Measurements from ENCODE around the gene DDR2.
"Not testable (repeated sequence)": the region's sequence is repeated elsewhere in the genome, so short reads cannot be mapped to it uniquely, and the experiment has no call there.

DDR2 gene

GRCh38 chr1:162717548-162718184 is 85.4 kb downstream of the DDR2 start:
- no peak for DNase-seq

GRCh38 chr1:162719678-162720077 is 87.4 kb downstream of the DDR2 start:
- no peak for DNase-seq

- DNase-seq, result no peak
Observed at GRCh38 chr1:162720996-162721395, 88.7 kb downstream of the DDR2 start.

- DNase-seq, result no peak
Observed at GRCh38 chr1:162721471-162721870, 89.2 kb downstream of the DDR2 start.

GRCh38 chr1:162722036-162722435 is 89.8 kb downstream of the DDR2 start:
- no peak for DNase-seq

- peak in 1 of 56 donors; percentile 2 for DNase-seq
Observed at GRCh38 chr1:162724583-162725120, 92.4 kb downstream of the DDR2 start.

- no peak for DNase-seq
Observed at GRCh38 chr1:162725301-162725837, 93.1 kb downstream of the DDR2 start.

GRCh38 chr1:162726555-162726954 is 94.3 kb downstream of the DDR2 start:
- no peak for DNase-seq

GRCh38 chr1:162727493-162727892 is 95.2 kb downstream of the DDR2 start:
- DNase-seq, result not testable (repeated sequence)

GRCh38 chr1:162728573-162728972 is 96.3 kb downstream of the DDR2 start:
- DNase-seq, result no peak

GRCh38 chr1:162729195-162729774 is 97.0 kb downstream of the DDR2 start:
- DNase-seq, result not testable (repeated sequence)

GRCh38 chr1:162732094-162732493 is 99.8 kb downstream of the DDR2 start:
- DNase-seq, result no peak

- DNase-seq, result peak in 6 of 56 donors; percentile 6 to 21 (median 10)
Observed at GRCh38 chr1:162732566-162733335, 100.5 kb downstream of the DDR2 start.

GRCh38 chr1:162733336-162733590 is 101.0 kb downstream of the DDR2 start:
- DNase-seq, result no peak

GRCh38 chr1:162734047-162734446 is 101.8 kb downstream of the DDR2 start:
- no peak for DNase-seq

- no peak for DNase-seq
Observed at GRCh38 chr1:162736184-162736583, 103.9 kb downstream of the DDR2 start.

- DNase-seq, result no peak
Observed at GRCh38 chr1:162736633-162737067, 104.4 kb downstream of the DDR2 start.

GRCh38 chr1:162740755-162741154 is 108.5 kb downstream of the DDR2 start:
- no peak for DNase-seq

- no peak for DNase-seq
Observed at GRCh38 chr1:162741574-162741973, 109.3 kb downstream of the DDR2 start.

- DNase-seq, result not testable (repeated sequence)
Observed at GRCh38 chr1:162746264-162746942, 114.1 kb downstream of the DDR2 start.

GRCh38 chr1:162753001-162753658 is 120.9 kb downstream of the DDR2 start:
- no peak for DNase-seq

Measured in amygdala (tissue), 56 donors.